ENCODE measurements around the gene TMEM132C. TPM values are rescaled to one million over a fixed set of nuclear protein-coding genes. Genes with fewer than 3 reads are reported as not detected.

TMEM132C gene
- total RNA-seq, 1 experiment from 2014 or later, result not detected

GRCh38 chr12:128336204-128337070 is 69.5 kb downstream of the TMEM132C start:
- Mint-ChIP-seq H3K9me3 (ENCODE audit: low read depth, unreplicated experiment) (peaks cover 10% of the 10 kb centered on the region), H3K4me3 (ENCODE audit: low read depth, unreplicated experiment) (no peak overlapping the region), H3K27ac (ENCODE audit: unreplicated experiment) (no peak overlapping the region), H3K27me3 (ENCODE audit: unreplicated experiment) (no peaks in the 10 kb centered on the region), H3K4me1 (ENCODE audit: low read depth, unreplicated experiment) (no peaks in the 10 kb centered on the region), H3K36me3 (ENCODE audit: insufficient read depth, unreplicated experiment) (no peaks in the 10 kb centered on the region)
- CTCF ChIA-PET, result no interaction called here
- no peak for DNase-seq
- BruUV-seq (replicated peaks), result no TSS peak
- intact Hi-C loops (cut with micrococcal nuclease; ENCODE audit: unreplicated experiment), result no loop called here
- TF ChIP-seq, protein P1, sequence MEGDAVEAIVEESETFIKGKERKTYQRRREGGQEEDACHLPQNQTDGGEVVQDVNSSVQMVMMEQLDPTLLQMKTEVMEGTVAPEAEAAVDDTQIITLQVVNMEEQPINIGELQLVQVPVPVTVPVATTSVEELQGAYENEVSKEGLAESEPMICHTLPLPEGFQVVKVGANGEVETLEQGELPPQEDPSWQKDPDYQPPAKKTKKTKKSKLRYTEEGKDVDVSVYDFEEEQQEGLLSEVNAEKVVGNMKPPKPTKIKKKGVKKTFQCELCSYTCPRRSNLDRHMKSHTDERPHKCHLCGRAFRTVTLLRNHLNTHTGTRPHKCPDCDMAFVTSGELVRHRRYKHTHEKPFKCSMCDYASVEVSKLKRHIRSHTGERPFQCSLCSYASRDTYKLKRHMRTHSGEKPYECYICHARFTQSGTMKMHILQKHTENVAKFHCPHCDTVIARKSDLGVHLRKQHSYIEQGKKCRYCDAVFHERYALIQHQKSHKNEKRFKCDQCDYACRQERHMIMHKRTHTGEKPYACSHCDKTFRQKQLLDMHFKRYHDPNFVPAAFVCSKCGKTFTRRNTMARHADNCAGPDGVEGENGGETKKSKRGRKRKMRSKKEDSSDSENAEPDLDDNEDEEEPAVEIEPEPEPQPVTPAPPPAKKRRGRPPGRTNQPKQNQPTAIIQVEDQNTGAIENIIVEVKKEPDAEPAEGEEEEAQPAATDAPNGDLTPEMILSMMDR (IDR thresholded peaks at IDR 0.05; ENCODE audit: unreplicated experiment), result no peak

- H3K27ac Mint-ChIP-seq (ENCODE audit: unreplicated experiment), result no peak overlapping the region
- no peak overlapping the region for H3K4me3 Mint-ChIP-seq (ENCODE audit: low read depth, unreplicated experiment)
- no peaks in the 10 kb centered on the region for H3K27me3 Mint-ChIP-seq (ENCODE audit: unreplicated experiment)
- CTCF ChIA-PET, result no interaction called here
- no peaks in the 10 kb centered on the region for H3K4me1 Mint-ChIP-seq (ENCODE audit: low read depth, unreplicated experiment)
- TF ChIP-seq, protein P1 (IDR thresholded peaks at IDR 0.05; ENCODE audit: unreplicated experiment), result no peak
- no peaks in the 10 kb centered on the region for H3K36me3 Mint-ChIP-seq (ENCODE audit: insufficient read depth, unreplicated experiment)
- BruUV-seq (replicated peaks), result no TSS peak
- peaks cover 14% of the 10 kb centered on the region for H3K9me3 Mint-ChIP-seq (ENCODE audit: low read depth, unreplicated experiment)
- intact Hi-C loops (cut with micrococcal nuclease; ENCODE audit: unreplicated experiment), result no loop called here
- no peak for DNase-seq
Observed at GRCh38 chr12:128337071-128337345, 70.0 kb downstream of the TMEM132C start.

- CTCF ChIA-PET, result no interaction called here
- H3K9me3 Mint-ChIP-seq (ENCODE audit: low read depth, unreplicated experiment), result peaks cover 14% of the 10 kb centered on the region
- H3K27me3 Mint-ChIP-seq (ENCODE audit: unreplicated experiment), result no peaks in the 10 kb centered on the region
- no peaks in the 10 kb centered on the region for H3K36me3 Mint-ChIP-seq (ENCODE audit: insufficient read depth, unreplicated experiment)
- intact Hi-C loops (cut with micrococcal nuclease; ENCODE audit: unreplicated experiment), result no loop called here
- no peaks in the 10 kb centered on the region for H3K4me1 Mint-ChIP-seq (ENCODE audit: low read depth, unreplicated experiment)
- no peak for DNase-seq
- H3K27ac Mint-ChIP-seq (ENCODE audit: unreplicated experiment), result no peak overlapping the region
- TF ChIP-seq, protein P1 (IDR thresholded peaks at IDR 0.05; ENCODE audit: unreplicated experiment), result no peak
- no TSS peak for BruUV-seq (replicated peaks)
- no peak overlapping the region for H3K4me3 Mint-ChIP-seq (ENCODE audit: low read depth, unreplicated experiment)
Observed at GRCh38 chr12:128337431-128338170, 70.6 kb downstream of the TMEM132C start.

GRCh38 chr12:128338386-128339125 is 71.6 kb downstream of the TMEM132C start:
- Mint-ChIP-seq H3K27ac (ENCODE audit: unreplicated experiment) (no peak overlapping the region), H3K36me3 (ENCODE audit: insufficient read depth, unreplicated experiment) (no peaks in the 10 kb centered on the region), H3K27me3 (ENCODE audit: unreplicated experiment) (no peaks in the 10 kb centered on the region), H3K9me3 (ENCODE audit: low read depth, unreplicated experiment) (peaks cover 14% of the 10 kb centered on the region), H3K4me3 (ENCODE audit: low read depth, unreplicated experiment) (no peak overlapping the region), H3K4me1 (ENCODE audit: low read depth, unreplicated experiment) (no peaks in the 10 kb centered on the region)
- intact Hi-C loops (cut with micrococcal nuclease; ENCODE audit: unreplicated experiment), result no loop called here
- BruUV-seq (replicated peaks), result no TSS peak
- TF ChIP-seq, protein P1 (IDR thresholded peaks at IDR 0.05; ENCODE audit: unreplicated experiment), result no peak
- no peak for DNase-seq
- CTCF ChIA-PET, result no interaction called here
